T-helper 1 cell treated with Interleukin-12 subunit alpha and Interleukin-12 subunit beta and Interleukin-4 antibody, amounts not matched to agents 30 μg/mL and 1 μg/mL, for 36 hours (primary cell): Measurements from ENCODE around the gene MBNL3.

Experiments
- H3K27ac Mint-ChIP-seq: one replicate; pipeline ENCODE4 v1.8.0; 2021; ENCODE audit warnings: mild to moderate bottlenecking, mixed read lengths
- H3K27me3 Mint-ChIP-seq: one replicate; pipeline ENCODE4 v1.8.0; 2021; ENCODE audit warnings: low read depth, mixed read lengths
- H3K36me3 Mint-ChIP-seq: one replicate; pipeline ENCODE4 v1.8.0; 2021; ENCODE audit warnings: low read depth, mixed read lengths
- H3K4me1 Mint-ChIP-seq: one replicate; pipeline ENCODE4 v1.8.0; 2021; ENCODE audit warnings: low read depth, mixed read lengths
- H3K4me3 Mint-ChIP-seq: one replicate; pipeline ENCODE4 v1.8.0; 2021; ENCODE audit warnings: mild to moderate bottlenecking, moderate library complexity, mixed read lengths
- H3K9me3 Mint-ChIP-seq: one replicate; pipeline ENCODE4 v1.8.0; 2021; ENCODE audit warnings: mixed read lengths

Gene MBNL3, protein sequence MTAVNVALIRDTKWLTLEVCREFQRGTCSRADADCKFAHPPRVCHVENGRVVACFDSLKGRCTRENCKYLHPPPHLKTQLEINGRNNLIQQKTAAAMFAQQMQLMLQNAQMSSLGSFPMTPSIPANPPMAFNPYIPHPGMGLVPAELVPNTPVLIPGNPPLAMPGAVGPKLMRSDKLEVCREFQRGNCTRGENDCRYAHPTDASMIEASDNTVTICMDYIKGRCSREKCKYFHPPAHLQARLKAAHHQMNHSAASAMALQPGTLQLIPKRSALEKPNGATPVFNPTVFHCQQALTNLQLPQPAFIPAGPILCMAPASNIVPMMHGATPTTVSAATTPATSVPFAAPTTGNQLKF

GRCh38 chrX:132488819-132489577, at the start of gene MBNL3:
Gene MBNL3 (minus strand): TSS chrX:132489038. CDS start chrX:132439611, 49,427 bp downstream.
- Mint-ChIP-seq H3K27me3 (peaks cover 8% of the 10 kb centered on the region), H3K27ac (peak within 1 kb of the TSS; percentile 96), H3K4me3 (peak within 1 kb of the TSS; percentile 100), H3K36me3 (no peaks in the 10 kb centered on the region), H3K4me1 (peaks cover 20% of the 10 kb centered on the region), H3K9me3 (no peaks in the 10 kb centered on the region)

GRCh38 chrX:132533409-132533808, 44.6 kb upstream of the MBNL3 start:
- no peak overlapping the region for H3K4me3 Mint-ChIP-seq
- no peaks in the 10 kb centered on the region for H3K36me3 Mint-ChIP-seq
- peaks cover 7% of the 10 kb centered on the region for H3K27me3 Mint-ChIP-seq
- H3K4me1 Mint-ChIP-seq: no peaks in the 10 kb centered on the region
- no peaks in the 10 kb centered on the region for H3K9me3 Mint-ChIP-seq
- no peak overlapping the region for H3K27ac Mint-ChIP-seq

GRCh38 chrX:132532913-132533312, 44.1 kb upstream of the MBNL3 start:
- Mint-ChIP-seq H3K4me3 (no peak overlapping the region), H3K4me1 (no peaks in the 10 kb centered on the region), H3K27ac (no peak overlapping the region), H3K36me3 (no peaks in the 10 kb centered on the region), H3K9me3 (no peaks in the 10 kb centered on the region), H3K27me3 (peaks cover 12% of the 10 kb centered on the region)

DNA sequence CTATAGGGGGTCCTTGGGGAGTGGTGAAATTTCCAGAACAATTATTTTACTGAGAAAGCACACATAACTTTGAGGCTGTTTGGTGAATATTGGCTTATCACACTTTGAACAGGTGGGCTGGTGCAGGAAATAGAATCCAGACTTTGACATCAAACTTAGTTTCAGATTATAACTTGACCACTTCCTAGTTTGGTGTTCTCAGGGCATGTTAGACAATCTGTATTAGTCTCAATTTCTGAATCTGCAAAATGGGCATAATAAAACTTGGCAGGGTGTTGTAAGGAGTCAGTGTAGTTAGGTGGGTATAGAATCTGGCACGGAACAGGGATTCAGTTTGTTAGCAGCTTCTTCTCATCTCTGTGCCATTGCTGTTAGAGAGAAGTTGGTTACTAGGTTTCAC, 43.3 kb upstream of the MBNL3 start:
- H3K4me3 Mint-ChIP-seq: no peak overlapping the region
- H3K27ac Mint-ChIP-seq: no peak overlapping the region
- H3K9me3 Mint-ChIP-seq: no peaks in the 10 kb centered on the region
- no peaks in the 10 kb centered on the region for H3K4me1 Mint-ChIP-seq
- H3K36me3 Mint-ChIP-seq: no peaks in the 10 kb centered on the region
- H3K27me3 Mint-ChIP-seq: peaks cover 14% of the 10 kb centered on the region

DNA sequence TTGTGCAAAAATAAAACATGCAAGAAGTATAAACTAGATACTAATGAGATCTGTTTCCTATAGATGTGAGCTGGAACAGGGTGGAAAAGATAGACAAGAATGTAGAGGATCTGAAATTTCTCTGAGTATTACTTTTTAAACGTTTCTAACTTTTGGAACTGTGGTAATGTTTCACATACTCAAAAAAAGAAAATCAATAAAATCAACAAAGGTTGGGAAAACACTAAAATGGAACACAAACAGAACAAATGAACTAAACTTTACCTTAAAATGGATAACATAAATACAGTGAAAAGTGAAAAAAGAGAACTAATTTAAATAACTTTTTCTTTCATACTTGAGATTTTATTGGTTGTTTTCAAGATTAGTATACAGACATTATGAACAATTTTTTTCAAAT, 32.0 kb upstream of the MBNL3 start:
- Mint-ChIP-seq H3K4me3 (no peak overlapping the region), H3K4me1 (no peaks in the 10 kb centered on the region), H3K36me3 (no peaks in the 10 kb centered on the region), H3K9me3 (no peaks in the 10 kb centered on the region), H3K27ac (no peak overlapping the region), H3K27me3 (peaks cover 5% of the 10 kb centered on the region)

GRCh38 chrX:132520213-132520612, 31.4 kb upstream of the MBNL3 start:
- Mint-ChIP-seq H3K36me3 (no peaks in the 10 kb centered on the region), H3K4me3 (no peak overlapping the region), H3K27me3 (peaks cover 5% of the 10 kb centered on the region), H3K9me3 (no peaks in the 10 kb centered on the region), H3K4me1 (no peaks in the 10 kb centered on the region), H3K27ac (no peak overlapping the region)

DNA sequence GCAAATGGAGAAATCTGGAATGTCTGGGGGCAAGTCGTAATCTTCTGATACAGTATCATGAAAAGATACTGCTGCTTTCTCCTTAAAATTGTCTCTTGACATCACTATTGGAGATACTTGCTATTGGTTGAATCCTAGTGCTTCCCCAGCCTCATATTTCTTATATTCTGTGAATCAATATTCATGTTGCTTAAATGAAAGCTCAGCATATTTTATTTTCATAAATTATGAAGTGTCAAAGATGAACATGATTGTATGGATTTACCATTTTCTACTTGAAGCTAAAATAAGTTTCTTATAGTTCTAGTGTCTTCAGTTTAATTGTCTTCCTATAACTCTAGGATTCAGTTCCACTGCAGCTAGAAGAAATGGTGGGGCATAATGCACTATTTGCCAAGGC, 29.6 kb upstream of the MBNL3 start:
- Mint-ChIP-seq H3K27me3 (peaks cover 5% of the 10 kb centered on the region), H3K4me1 (no peaks in the 10 kb centered on the region), H3K9me3 (no peaks in the 10 kb centered on the region), H3K27ac (no peak overlapping the region), H3K4me3 (no peak overlapping the region), H3K36me3 (no peaks in the 10 kb centered on the region)

DNA sequence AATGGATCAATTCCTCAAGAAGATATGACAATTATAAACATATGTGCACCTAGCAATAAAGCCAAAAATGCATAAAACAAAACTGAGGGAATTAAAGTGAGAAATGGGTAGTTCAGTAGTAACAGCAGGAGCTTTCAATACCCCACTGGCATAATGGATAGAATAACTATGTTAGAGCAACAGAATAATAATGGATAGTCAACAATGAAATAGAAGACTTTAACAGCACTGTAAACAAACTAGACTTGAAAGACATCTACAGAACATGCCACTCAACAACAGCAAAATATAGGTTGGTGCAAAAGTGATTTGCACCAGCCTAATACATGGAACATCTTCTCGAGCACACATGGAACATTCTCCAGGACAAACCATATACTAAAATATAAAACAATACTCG, 20.0 kb upstream of the MBNL3 start:
- Mint-ChIP-seq H3K27ac (no peak overlapping the region), H3K4me1 (no peaks in the 10 kb centered on the region), H3K36me3 (no peaks in the 10 kb centered on the region), H3K9me3 (no peaks in the 10 kb centered on the region), H3K27me3 (peaks cover 3% of the 10 kb centered on the region), H3K4me3 (no peak overlapping the region)

GRCh38 chrX:132505116-132505515, 16.3 kb upstream of the MBNL3 start:
- H3K4me3 Mint-ChIP-seq: no peak overlapping the region
- H3K4me1 Mint-ChIP-seq: no peaks in the 10 kb centered on the region
- no peaks in the 10 kb centered on the region for H3K36me3 Mint-ChIP-seq
- H3K9me3 Mint-ChIP-seq: no peaks in the 10 kb centered on the region
- no peaks in the 10 kb centered on the region for H3K27me3 Mint-ChIP-seq
- H3K27ac Mint-ChIP-seq: no peak overlapping the region

- Mint-ChIP-seq H3K9me3 (no peaks in the 10 kb centered on the region), H3K36me3 (no peaks in the 10 kb centered on the region)
These were observed 15.6 kb upstream of the MBNL3 start for GRCh38 chrX:132504417-132504816.

GRCh38 chrX:132501606-132502005, 12.8 kb upstream of the MBNL3 start:
- H3K9me3 Mint-ChIP-seq: no peaks in the 10 kb centered on the region
- no peak overlapping the region for H3K4me3 Mint-ChIP-seq
- no peaks in the 10 kb centered on the region for H3K4me1 Mint-ChIP-seq
- no peaks in the 10 kb centered on the region for H3K36me3 Mint-ChIP-seq
- H3K27ac Mint-ChIP-seq: no peak overlapping the region
- H3K27me3 Mint-ChIP-seq: peaks cover 18% of the 10 kb centered on the region

More at GRCh38 chrX:132504417-132504816, 15.6 kb upstream of the MBNL3 start:
- H3K4me3 Mint-ChIP-seq: no peak overlapping the region
- no peaks in the 10 kb centered on the region for H3K4me1 Mint-ChIP-seq
- no peaks in the 10 kb centered on the region for H3K27me3 Mint-ChIP-seq
- H3K27ac Mint-ChIP-seq: no peak overlapping the region

DNA sequence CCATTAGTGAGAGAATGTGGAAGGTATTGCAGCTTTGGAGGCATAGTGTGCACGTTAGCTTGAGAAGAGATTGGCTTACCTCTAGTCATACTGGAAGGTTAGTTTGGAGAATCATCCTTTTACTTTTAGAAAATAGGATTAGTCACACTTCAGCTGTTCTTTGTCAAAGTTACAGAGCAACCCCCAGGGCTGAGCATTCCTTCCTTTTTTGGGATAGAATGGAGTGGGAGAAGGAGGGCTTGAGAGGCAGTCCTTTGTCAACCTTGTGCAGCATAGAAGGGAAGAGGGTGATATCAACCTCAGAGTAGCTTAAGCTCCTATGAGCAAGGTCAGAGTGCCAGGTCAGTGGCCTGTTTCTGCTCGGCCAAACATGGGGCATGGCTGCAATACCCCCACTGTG, 8.6 kb upstream of the MBNL3 start:
- H3K36me3 Mint-ChIP-seq: no peaks in the 10 kb centered on the region
- no peak overlapping the region for H3K4me3 Mint-ChIP-seq
- H3K27me3 Mint-ChIP-seq: peaks cover 21% of the 10 kb centered on the region

DNA sequence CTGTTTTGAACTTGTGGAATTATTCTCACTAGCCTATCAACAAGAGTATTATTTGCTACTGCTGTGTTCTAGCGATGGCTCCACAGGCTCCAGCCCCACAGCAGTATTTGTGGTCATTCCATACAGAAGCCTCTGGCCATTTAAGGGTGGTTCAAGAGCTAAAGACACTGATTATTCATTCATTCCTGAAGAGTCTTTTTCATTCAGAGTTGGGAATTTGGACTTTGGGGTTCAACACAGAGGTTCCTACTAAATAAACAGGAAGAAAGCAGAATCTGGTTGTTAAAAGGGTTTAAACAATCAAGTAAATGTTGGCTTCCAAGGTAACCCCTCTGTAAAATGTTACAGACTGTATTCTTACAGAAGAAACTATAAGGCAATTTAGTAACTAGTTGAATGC, 4.3 kb upstream of the MBNL3 start:
- H3K36me3 Mint-ChIP-seq: no peaks in the 10 kb centered on the region
- peaks cover 14% of the 10 kb centered on the region for H3K4me1 Mint-ChIP-seq
- peaks cover 23% of the 10 kb centered on the region for H3K27me3 Mint-ChIP-seq
- no peaks in the 10 kb centered on the region for H3K9me3 Mint-ChIP-seq
- H3K4me3 Mint-ChIP-seq: no peak overlapping the region
- H3K27ac Mint-ChIP-seq: no peak overlapping the region

More for the DNA sequence above, 8.6 kb upstream of the MBNL3 start:
- H3K4me1 Mint-ChIP-seq: no peaks in the 10 kb centered on the region
- no peak overlapping the region for H3K27ac Mint-ChIP-seq
- H3K9me3 Mint-ChIP-seq: no peaks in the 10 kb centered on the region

GRCh38 chrX:132491191-132491590, 2.4 kb upstream of the MBNL3 start:
- Mint-ChIP-seq H3K9me3 (no peaks in the 10 kb centered on the region), H3K27me3 (peaks cover 8% of the 10 kb centered on the region), H3K4me3 (no peak overlapping the region), H3K36me3 (no peaks in the 10 kb centered on the region), H3K4me1 (peaks cover 19% of the 10 kb centered on the region), H3K27ac (no peak overlapping the region)
